IMR-90 (cell line): ENCODE measurements around the gene HOXA3.

Source experiments
- CTCF ChIP-seq: conservative IDR thresholded peaks from 2 replicates; pipeline ENCODE4 v1.5.1; 2012; ENCODE audit warnings: mild to moderate bottlenecking, low read depth, low read length, improper control_type of control experiment
- RFX5 ChIP-seq: IDR thresholded peaks from 2 replicates; pipeline ENCODE4 v1.8.0; 2012; ENCODE audit warnings: low read depth, mild to moderate bottlenecking, low read length, moderate library complexity

GRCh38 chr7:27170426-27171324 is 18.3 kb upstream of the HOXA3 start:
- TF ChIP-seq CTCF (no peak), RFX5 (no peak)
